HG03571 (cell line): Measurements from ENCODE around the gene ABR.
"Not testable (repeated sequence)": the region's sequence is repeated elsewhere in the genome, so short reads cannot be mapped to it uniquely, and the experiment has no call there.

Source experiments
- ATAC-seq: cut with Tn5 transposase; IDR thresholded peaks from one replicate; pipeline ENCODE4 v1.9.1; 2021; ENCODE audit not compliant: unreplicated experiment

Gene ABR

GRCh38 chr17:1050996-1051925, 128.5 kb downstream of the ABR start:
- no peak for ATAC-seq

GRCh38 chr17:1050246-1050995, 129.4 kb downstream of the ABR start:
- ATAC-seq: no peak

DNA sequence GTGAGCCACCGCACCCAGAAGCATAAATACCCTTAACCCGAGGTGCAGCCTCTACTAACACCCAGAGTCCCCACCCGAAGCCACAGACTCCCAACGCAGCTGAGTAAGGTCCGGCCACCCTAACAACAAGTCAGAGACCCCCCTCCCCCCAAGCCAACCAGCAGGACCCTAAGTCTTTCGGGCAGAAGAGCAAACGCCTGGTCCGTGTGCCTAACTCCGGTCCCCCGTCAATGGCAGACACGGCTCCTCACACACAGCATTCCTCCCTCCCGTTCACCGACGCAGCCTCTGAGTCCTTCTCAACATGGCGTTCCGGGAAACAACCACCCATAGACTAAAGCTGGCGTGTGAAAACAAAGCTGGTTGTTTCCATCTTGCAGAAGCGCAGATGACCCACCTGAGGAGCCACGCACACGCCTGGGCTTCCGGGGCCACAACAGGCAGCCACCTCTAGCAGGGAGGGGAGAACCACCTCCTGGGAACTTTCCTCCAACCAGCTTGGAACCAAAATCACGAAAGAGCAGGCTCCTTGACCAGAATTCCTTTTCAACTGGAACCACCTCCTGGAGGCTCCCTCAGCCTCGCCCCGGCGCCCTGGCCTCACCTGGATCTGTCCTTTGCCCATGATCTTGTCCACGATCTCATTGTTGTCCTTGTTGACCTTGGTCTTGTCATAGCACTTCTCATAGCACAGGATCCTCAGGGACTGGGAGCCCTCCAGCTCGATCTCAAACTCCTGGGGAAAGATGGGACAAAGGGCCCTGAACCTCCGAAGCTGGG, 130.1 kb downstream of the ABR start:
- ATAC-seq: no peak

DNA sequence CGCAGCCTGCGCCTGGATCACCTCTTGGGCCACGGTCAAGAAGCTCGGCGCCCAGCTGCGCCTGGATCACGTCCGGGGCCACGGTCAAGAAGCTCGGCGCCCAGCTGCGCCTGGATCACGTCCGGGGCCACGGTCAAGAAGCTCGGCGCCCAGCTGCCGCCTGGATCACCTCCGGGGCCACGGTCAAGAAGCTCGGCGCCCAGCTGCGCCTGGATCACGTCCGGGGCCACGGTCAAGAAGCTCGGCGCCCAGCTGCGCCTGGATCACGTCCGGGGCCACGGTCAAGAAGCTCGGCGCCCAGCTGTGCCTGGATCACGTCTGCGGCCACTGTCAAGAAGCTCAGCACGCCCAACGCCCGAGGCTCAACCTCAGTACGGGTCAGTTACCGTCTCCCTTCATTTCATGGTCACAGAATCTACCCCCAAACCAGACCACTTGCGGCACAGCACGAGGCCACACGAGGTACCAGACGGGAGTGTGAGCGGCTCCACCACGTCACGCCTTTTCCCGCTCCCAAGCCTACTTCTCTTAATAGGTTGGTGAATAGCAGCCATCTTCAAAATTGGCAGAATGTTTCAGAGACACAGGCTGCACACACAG, 131.2 kb downstream of the ABR start:
- ATAC-seq: not testable (repeated sequence)

- ATAC-seq: no peak
These were observed 131.8 kb downstream of the ABR start for GRCh38 chr17:1047879-1048470.

- ATAC-seq: no peak
These were observed 132.5 kb downstream of the ABR start for GRCh38 chr17:1047177-1047878.

- no peak for ATAC-seq
These were observed 134.3 kb downstream of the ABR start for GRCh38 chr17:1045456-1045855.

GRCh38 chr17:1044387-1045009, 135.3 kb downstream of the ABR start:
- not testable (repeated sequence) for ATAC-seq

DNA sequence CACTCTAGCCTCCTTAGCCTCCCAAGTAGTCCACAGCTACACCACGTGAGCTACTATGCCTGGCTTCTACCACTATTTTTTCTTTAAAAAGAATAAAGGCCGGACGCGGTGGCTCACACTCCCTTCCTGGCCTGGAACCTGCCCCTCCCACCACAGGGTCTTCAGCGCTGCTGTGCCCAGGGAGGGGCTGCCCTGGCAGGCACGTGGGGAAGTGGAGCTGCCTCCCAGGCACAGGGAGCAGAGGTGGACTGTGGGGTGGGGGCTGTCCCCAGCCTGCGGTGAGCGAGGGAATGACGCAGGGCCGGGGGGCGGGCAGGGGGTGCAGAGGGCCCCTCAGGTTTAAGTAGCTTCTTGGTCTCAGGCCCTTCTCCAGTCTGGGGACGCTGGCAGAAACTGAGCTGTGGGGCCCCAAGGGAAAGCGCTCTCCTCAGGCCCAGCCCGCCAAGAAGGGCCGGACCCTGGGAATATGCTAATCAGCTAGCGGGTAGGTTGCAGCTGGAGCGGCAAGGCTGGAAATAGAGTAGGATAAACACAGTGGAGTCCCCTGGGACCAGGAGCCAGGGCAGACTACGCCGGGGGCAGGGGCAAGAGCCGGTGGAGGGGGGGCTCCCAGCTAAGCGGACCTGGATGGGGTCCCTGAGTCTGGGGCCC, 136.1 kb downstream of the ABR start:
- no peak for ATAC-seq

GRCh38 chr17:1042486-1042885, 137.3 kb downstream of the ABR start:
- no peak for ATAC-seq

- ATAC-seq: no peak
These were observed 138.0 kb downstream of the ABR start for GRCh38 chr17:1041746-1042145.

DNA sequence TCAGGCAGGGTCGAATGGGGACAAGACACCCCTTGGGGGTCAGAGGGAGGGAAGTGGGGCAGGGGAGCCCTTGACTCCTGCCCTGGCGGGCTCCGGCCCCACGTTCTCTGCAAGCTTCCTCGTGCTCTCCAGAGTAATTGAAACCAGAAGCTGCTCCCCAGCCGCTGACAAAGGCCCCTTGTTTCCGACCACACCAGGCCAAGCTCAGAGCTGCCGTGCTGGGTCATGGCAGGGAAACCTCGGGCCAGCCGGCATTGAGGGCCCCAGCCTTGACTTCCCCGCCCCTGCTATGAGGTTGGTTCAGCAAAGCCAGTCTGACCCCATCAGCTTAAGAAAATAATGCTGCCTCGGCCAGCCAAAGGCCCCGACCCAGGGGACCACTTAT, 139.6 kb downstream of the ABR start:
- no peak for ATAC-seq

- ATAC-seq: no peak
These were observed 140.1 kb downstream of the ABR start for GRCh38 chr17:1039511-1040215.

GRCh38 chr17:1039123-1039507, 140.7 kb downstream of the ABR start:
- ATAC-seq: no peak

- no peak for ATAC-seq
These were observed 141.2 kb downstream of the ABR start for GRCh38 chr17:1038459-1039122.

DNA sequence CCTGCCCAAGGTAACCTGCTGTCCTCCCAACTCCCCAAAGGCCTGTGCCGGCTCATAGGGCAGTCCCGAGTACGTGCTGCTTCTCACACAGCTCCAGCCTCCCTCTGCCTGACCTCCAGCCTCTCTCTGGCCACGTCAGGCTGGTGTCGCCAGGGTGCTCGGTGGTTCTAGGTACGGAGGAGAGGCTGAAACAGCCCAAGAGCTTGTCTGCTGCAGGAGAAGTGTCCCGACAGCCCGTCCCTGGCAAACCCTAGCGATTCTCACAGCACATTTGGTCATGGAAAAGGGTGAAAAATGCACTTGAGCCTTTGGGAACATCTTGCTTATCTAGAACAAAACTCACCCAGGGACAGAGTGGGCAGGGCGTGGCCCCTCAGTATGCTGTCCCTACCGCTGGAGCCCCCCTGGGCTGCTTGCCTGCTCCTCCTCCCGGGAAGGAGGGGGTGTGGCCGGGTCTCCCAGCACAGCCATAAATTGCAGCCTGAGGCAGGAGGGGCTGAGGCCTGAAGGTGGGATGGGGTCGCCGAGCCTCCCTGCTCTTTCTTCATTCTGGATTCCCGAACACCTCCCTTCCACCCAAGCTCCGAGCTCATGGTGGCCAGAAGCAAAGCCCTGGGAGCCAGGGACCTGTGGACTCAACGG, 142.4 kb downstream of the ABR start:
- no peak for ATAC-seq

DNA sequence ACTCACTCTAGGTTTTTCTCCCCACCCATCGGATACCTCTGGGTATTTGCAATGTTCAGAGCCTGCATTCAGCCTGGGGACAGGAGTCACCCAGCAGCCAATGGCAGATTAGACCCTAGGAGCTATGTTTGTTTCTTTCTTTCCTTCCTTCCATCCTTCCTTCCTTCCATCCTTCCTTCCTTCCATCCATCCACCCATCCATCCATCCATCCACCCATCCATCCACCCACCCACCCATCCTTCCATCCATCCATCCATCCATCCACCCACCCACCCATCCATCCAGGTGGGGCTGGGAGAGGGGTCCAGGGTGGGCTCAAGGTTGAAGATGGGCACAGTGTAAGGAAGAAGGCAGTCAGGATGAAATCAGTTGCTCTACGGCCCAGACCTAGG, 142.9 kb downstream of the ABR start:
- no peak for ATAC-seq
